Fibroblast of lung (primary cell): ENCODE results near the gene CBFA2T2. TPM values are rescaled to one million over a fixed set of nuclear protein-coding genes. Genes with fewer than 3 reads are reported as not detected.
"Not testable (repeated sequence)": the region's sequence is repeated elsewhere in the genome, so short reads cannot be mapped to it uniquely, and the experiment has no call there.

Source experiments
- DNase-seq, 2 donors: peaks; one replicate each; pipeline versions ENCODE4 v3.0.0 to v3.0.0-alpha.2; 2010; ENCODE audit warnings: low read depth in 2 of 2
- H2AFZ ChIP-seq: 2 replicates; pipeline ENCODE4 v1.5.1; 2012; ENCODE audit warnings: low read length, control low read depth, inconsistent platforms
- H3K27ac ChIP-seq: 2 replicates; pipeline ENCODE4 v1.5.1; 2011; ENCODE audit warnings: low read length, control low read depth; ENCODE audit not compliant: insufficient read depth
- H3K27me3 ChIP-seq: 2 replicates; pipeline ENCODE4 v1.5.1; 2011; ENCODE audit warnings: mild to moderate bottlenecking, low read length; ENCODE audit not compliant: control insufficient read depth, insufficient read depth
- H3K36me3 ChIP-seq: 2 replicates; pipeline ENCODE4 v1.5.1; 2011; ENCODE audit warnings: low read length; ENCODE audit not compliant: control insufficient read depth, insufficient read depth
- H3K4me1 ChIP-seq: 2 replicates; pipeline ENCODE4 v1.5.1; 2011; ENCODE audit warnings: low read length; ENCODE audit not compliant: control insufficient read depth, insufficient read depth; ENCODE audit errors: extremely low read depth
- H3K4me2 ChIP-seq: 2 replicates; pipeline ENCODE4 v1.5.1; 2011; ENCODE audit warnings: low read length, control low read depth; ENCODE audit not compliant: insufficient read depth; ENCODE audit errors: extremely low read depth
- H3K4me3 ChIP-seq, 4 experiments: fragments of 200-600 bp in 1 of 4; sonication (generic) in 1 of 4; replicated peaks in 1 of 4; 2 replicates each; pipeline ENCODE4 v1.5.1; 2011 to 2016; ENCODE audit warnings: low read length in 4 of 4, low read depth in 3 of 4, mild to moderate bottlenecking in 3 of 4, control low read depth in 2 of 4, inconsistent platforms in 1 of 4, mixed read lengths in 1 of 4; ENCODE audit not compliant: insufficient read depth in 1 of 4; ENCODE audit errors: control extremely low read depth in 1 of 4
- H3K79me2 ChIP-seq: 2 replicates; pipeline ENCODE4 v1.5.1; 2012; ENCODE audit warnings: mild to moderate bottlenecking, low read length, inconsistent platforms; ENCODE audit not compliant: control insufficient read depth, insufficient read depth
- H3K9ac ChIP-seq: 2 replicates; pipeline ENCODE4 v1.5.1; 2011; ENCODE audit warnings: mild to moderate bottlenecking, low read length, control low read depth; ENCODE audit not compliant: insufficient read depth
- H3K9me3 ChIP-seq: 2 replicates; pipeline ENCODE4 v1.5.1; 2012; ENCODE audit warnings: low read depth, low read length; ENCODE audit not compliant: control insufficient read depth, insufficient read depth
- H4K20me1 ChIP-seq: 2 replicates; pipeline ENCODE4 v1.5.1; 2011; ENCODE audit warnings: low read length; ENCODE audit not compliant: control insufficient read depth, insufficient read depth; ENCODE audit errors: extremely low read depth
- EZH2 ChIP-seq: IDR thresholded peaks from 2 replicates; pipeline ENCODE4 v1.5.1; 2012; ENCODE audit warnings: low read length, control low read depth, mild to moderate bottlenecking; ENCODE audit errors: missing control alignments
- polyA plus RNA-seq, 2 donors: library from polyadenylated mRNA; depleted of rRNA in 1 of 2; stranded (reverse) in 1 of 2; unstranded in 1 of 2; fragments of >200 nt; gene quantifications; 2 replicates each; pipeline ENCODE4 v1.2.1, GENCODE V29; 2011 to 2012; ENCODE audit warnings: missing spikeins in 1 of 2
- total RNA-seq: library from RNA; depleted of rRNA; stranded (reverse); fragments of >200 nt; gene quantifications from 2 replicates; pipeline ENCODE4 v1.2.1, GENCODE V29; 2014
- TF ChIP-seq, protein P1 (sequence below), 2 donors: IDR thresholded peaks in 1 of 2; conservative IDR thresholded peaks in 1 of 2; 1 replicate in 1 of 2; 2 replicates in 1 of 2; pipeline ENCODE4 v1.5.1; 2011 to 2012; ENCODE audit warnings: low read length in 2 of 2, control low read depth in 1 of 2, inconsistent platforms in 1 of 2, low read depth in 1 of 2, mild to moderate bottlenecking in 1 of 2

CBFA2T2 gene
- total and polyA plus RNA-seq, 2 donors (not counting 1 experiment from before 2014, with no cell fraction given), result 5.6 to 7.3 TPM

DNA sequence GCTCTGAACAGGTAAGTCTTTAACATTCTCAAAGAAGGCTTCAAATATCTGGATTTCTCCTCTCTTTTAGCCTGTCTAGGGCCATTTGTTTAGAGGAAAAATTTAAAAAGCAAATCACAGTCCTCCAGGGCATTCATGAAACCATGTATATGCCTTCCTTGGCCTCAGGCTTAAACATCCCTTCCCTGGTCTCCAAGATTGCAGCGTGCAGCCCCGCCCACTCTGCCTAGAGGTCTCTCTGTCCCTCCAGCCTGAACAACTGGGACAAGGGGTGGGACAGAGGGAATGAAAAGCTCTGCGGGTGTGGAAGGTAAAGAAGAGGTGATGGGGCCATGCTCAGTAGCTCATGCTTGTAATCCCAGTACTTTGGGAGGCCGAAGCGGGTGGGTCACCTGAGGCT lies 9.8 kb upstream of the CBFA2T2 start:
- no peak overlapping the region for H2AFZ ChIP-seq
- no peak overlapping the region for H3K4me2 ChIP-seq
- no peaks in the 10 kb centered on the region for H3K4me1 ChIP-seq
- no peaks in the 10 kb centered on the region for H3K79me2 ChIP-seq
- H3K36me3 ChIP-seq, result no peaks in the 10 kb centered on the region
- no peak overlapping the region for H3K9ac ChIP-seq
- TF ChIP-seq, protein P1, sequence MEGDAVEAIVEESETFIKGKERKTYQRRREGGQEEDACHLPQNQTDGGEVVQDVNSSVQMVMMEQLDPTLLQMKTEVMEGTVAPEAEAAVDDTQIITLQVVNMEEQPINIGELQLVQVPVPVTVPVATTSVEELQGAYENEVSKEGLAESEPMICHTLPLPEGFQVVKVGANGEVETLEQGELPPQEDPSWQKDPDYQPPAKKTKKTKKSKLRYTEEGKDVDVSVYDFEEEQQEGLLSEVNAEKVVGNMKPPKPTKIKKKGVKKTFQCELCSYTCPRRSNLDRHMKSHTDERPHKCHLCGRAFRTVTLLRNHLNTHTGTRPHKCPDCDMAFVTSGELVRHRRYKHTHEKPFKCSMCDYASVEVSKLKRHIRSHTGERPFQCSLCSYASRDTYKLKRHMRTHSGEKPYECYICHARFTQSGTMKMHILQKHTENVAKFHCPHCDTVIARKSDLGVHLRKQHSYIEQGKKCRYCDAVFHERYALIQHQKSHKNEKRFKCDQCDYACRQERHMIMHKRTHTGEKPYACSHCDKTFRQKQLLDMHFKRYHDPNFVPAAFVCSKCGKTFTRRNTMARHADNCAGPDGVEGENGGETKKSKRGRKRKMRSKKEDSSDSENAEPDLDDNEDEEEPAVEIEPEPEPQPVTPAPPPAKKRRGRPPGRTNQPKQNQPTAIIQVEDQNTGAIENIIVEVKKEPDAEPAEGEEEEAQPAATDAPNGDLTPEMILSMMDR (conservative IDR thresholded peaks at IDR 0.05 in 1 of 2, IDR thresholded peaks at IDR 0.05 in 1 of 2; ENCODE audit: low read depth in 1 of 2, low read length in 2 of 2), result no peak
- no peak for TF ChIP-seq EZH2
- H4K20me1 ChIP-seq, result no peaks in the 10 kb centered on the region
- no peak overlapping the region for H3K4me3 ChIP-seq
- H3K27ac ChIP-seq, result no peak overlapping the region
- no peaks in the 10 kb centered on the region for H3K9me3 ChIP-seq
- H3K27me3 ChIP-seq, result peaks cover 2% of the 10 kb centered on the region
- DNase-seq, result no peak

DNA sequence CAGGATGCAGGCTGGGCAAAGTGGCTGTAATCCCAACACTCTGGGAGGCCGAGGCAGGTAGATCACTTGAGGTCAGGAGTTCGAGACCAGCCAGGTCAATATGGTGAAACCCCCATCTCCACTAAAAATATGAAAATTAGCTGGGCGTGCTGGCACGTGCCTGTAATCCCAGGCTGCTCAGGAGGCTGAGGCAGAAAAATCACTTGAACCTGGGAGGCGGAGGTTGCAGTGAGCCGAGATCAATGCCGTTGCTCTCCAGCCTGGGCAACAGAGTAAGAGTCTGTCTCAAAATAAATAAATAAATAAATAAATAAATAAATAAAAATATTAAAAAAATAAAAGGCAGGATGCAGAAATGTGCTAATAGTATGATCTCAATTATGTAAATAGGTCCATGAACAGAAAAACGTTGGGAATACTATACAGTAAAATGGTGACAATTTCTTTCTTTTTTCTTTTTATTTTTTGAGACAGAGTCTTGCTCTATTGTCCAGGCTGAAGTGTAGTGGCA lies 8.4 kb upstream of the CBFA2T2 start:
- H3K27ac ChIP-seq, result no peak overlapping the region
- H3K4me1 ChIP-seq, result no peaks in the 10 kb centered on the region
- TF ChIP-seq, protein P1 (conservative IDR thresholded peaks at IDR 0.05 in 1 of 2, IDR thresholded peaks at IDR 0.05 in 1 of 2; ENCODE audit: low read depth in 1 of 2, low read length in 2 of 2), result no peak
- no peak for TF ChIP-seq EZH2
- H2AFZ ChIP-seq, result no peak overlapping the region
- no peak overlapping the region for H3K9ac ChIP-seq
- no peaks in the 10 kb centered on the region for H3K9me3 ChIP-seq
- no peaks in the 10 kb centered on the region for H3K27me3 ChIP-seq
- H3K4me2 ChIP-seq, result no peak overlapping the region
- no peak overlapping the region for H3K4me3 ChIP-seq
- no peak for DNase-seq
- no peaks in the 10 kb centered on the region for H3K79me2 ChIP-seq
- no peaks in the 10 kb centered on the region for H4K20me1 ChIP-seq
- no peaks in the 10 kb centered on the region for H3K36me3 ChIP-seq

DNA sequence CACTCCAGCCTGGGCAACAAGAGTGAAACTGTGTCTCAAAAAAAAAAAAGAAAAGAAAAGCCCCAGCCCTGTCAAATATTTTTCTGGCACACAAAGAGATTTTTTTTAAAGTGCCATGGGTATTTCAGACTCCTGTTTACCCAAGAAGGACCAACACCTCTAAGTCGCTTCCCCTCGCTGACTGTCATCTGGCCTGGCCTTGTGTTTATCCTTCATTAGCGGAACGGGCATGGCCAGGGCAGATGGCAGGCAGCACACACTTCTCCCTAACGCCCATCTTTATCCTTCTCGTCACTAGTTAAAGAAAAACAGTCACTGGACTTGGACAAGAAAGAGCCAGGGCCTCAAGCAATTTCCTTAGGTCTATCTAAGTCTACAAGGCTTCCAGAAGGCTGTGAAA lies 7.3 kb upstream of the CBFA2T2 start:
- no peaks in the 10 kb centered on the region for H3K36me3 ChIP-seq
- no peak for DNase-seq
- no peak overlapping the region for H2AFZ ChIP-seq
- no peak overlapping the region for H3K27ac ChIP-seq
- H3K4me1 ChIP-seq, result no peaks in the 10 kb centered on the region
- H3K4me2 ChIP-seq, result no peak overlapping the region
- H3K9me3 ChIP-seq, result no peaks in the 10 kb centered on the region
- no peaks in the 10 kb centered on the region for H3K79me2 ChIP-seq
- H3K9ac ChIP-seq, result no peak overlapping the region
- H3K4me3 ChIP-seq, result no peak overlapping the region
- TF ChIP-seq EZH2, result no peak
- TF ChIP-seq, protein P1 (conservative IDR thresholded peaks at IDR 0.05 in 1 of 2, IDR thresholded peaks at IDR 0.05 in 1 of 2; ENCODE audit: low read depth in 1 of 2, low read length in 2 of 2), result no peak
- H4K20me1 ChIP-seq, result no peaks in the 10 kb centered on the region
- H3K27me3 ChIP-seq, result no peaks in the 10 kb centered on the region

DNA sequence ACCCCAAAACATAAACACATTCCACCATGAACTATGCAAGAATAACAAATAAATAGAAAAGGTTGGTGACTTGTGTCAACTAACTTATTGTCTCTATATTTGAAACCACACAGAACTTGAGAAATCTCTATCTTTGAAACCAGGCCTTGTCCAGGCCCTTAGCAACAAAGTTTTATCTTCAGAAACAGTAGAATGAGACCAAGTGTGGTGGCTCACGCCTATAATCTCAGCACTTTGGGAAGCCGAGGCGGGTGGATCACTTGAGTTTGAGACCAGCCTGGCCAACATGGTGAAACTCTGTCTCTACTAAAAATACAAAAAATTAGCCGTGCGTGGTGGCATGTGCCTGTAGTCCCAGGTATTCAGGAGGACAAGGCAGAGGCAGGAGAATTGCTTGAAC lies 6.7 kb upstream of the CBFA2T2 start:
- H4K20me1 ChIP-seq, H3K36me3 ChIP-seq, H3K4me2 ChIP-seq, DNase-seq, H3K79me2 ChIP-seq, H3K9ac ChIP-seq, H2AFZ ChIP-seq, H3K9me3 ChIP-seq, H3K27me3 ChIP-seq, H3K27ac ChIP-seq, H3K4me1 ChIP-seq, H3K4me3 ChIP-seq: not testable (repeated sequence)
